Spinal cord (tissue), 10 donors: ENCODE measurements around the gene TP63. TPM values are rescaled to one million over a fixed set of nuclear protein-coding genes. Genes with fewer than 3 reads are reported as not detected.
"Not testable (repeated sequence)": the region's sequence is repeated elsewhere in the genome, so short reads cannot be mapped to it uniquely, and the experiment has no call there.

Source experiments
- DNase-seq, 6 donors: peaks; one replicate each; pipeline versions ENCODE4 v3.0.0 to v3.0.0-alpha.2; 2013 to 2015; ENCODE audit warnings: low spot score in 6 of 6, low read depth in 4 of 6
- H3K27ac ChIP-seq: one replicate; pipeline ENCODE4 v1.5.1; 2013; ENCODE audit warnings: low read depth, low read length, control low read depth
- H3K27me3 ChIP-seq: one replicate; pipeline ENCODE4 v1.6.1; 2013; ENCODE audit warnings: low read length; ENCODE audit not compliant: control insufficient read depth, insufficient read depth
- H3K36me3 ChIP-seq: one replicate; pipeline ENCODE4 v1.6.1; 2013; ENCODE audit warnings: low read length; ENCODE audit not compliant: control insufficient read depth, insufficient read depth
- H3K4me1 ChIP-seq: one replicate; pipeline ENCODE4 v1.6.1; 2013; ENCODE audit warnings: low read length; ENCODE audit not compliant: control insufficient read depth, insufficient read depth
- H3K4me3 ChIP-seq: one replicate; pipeline ENCODE4 v1.5.1; 2013; ENCODE audit warnings: low read depth, low read length, control low read depth
- H3K9me3 ChIP-seq: one replicate; pipeline ENCODE4 v1.6.1; 2013; ENCODE audit warnings: low read length; ENCODE audit not compliant: control insufficient read depth, insufficient read depth
- WGBS: methylation state at CpG from one replicate; pipeline ENCODE4 v1.1.5; 2013; ENCODE audit warnings: missing lambda C conversion rate; ENCODE audit not compliant: insufficient coverage; 5-methylcytosine and 5-hydroxymethylcytosine counted together
- polyA plus RNA-seq, 2 donors: library from polyadenylated mRNA; unstranded; fragments of 120-200 nt; gene quantifications; one replicate each; pipeline ENCODE4 v1.2.1, GENCODE V29; 2013; ENCODE audit not compliant: insufficient read length in 2 of 2
- total RNA-seq, 2 donors: library from RNA; depleted of rRNA in 1 of 2; stranded (reverse); fragments of 120-200 nt in 1 of 2; fragments of >200 nt in 1 of 2; gene quantifications; one replicate each; pipeline versions ENCODE4 v1.2.3 to v1.2.4, GENCODE V29; 2013 to 2014
- donor health status: healthy.

Gene TP63
- total and polyA plus RNA-seq, 4 donors = 0.29 to 4.3 (median 2.2) TPM

DNA sequence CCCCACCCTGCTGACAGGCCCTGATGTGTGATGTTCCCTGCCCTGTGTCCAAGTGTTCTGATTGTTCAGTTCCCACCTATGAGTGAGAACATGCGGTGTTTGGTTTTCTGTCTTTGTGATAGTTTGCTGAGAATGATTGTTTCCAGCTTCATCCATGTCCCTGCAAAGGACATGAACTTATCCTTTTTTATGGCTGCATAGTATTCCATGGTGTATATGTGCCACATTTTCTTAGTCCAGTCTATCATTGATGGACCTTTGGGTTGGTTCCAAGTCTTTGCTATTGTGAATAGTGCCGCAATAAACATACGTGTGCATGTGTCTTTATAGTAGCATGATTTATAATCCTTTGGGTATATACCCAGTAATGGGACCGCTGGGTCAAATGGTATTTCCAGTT, 119.8 kb downstream of the TP63 start:
- not testable (repeated sequence) for H3K27ac ChIP-seq, H3K36me3 ChIP-seq, H3K9me3 ChIP-seq, H3K4me1 ChIP-seq, DNase-seq, H3K27me3 ChIP-seq, H3K4me3 ChIP-seq
- WGBS = no CpG with 5 or more reads among the region's 4 CpGs

- Histone ChIP-seq H3K4me1 (no peaks in the 10 kb centered on the region), H3K4me3 (no peak overlapping the region), H3K36me3 (no peaks in the 10 kb centered on the region), H3K9me3 (no peaks in the 10 kb centered on the region), H3K27me3 (no peaks in the 10 kb centered on the region), H3K27ac (no peak overlapping the region)
- DNase-seq = no peak
- no CpG with 5 or more reads among the region's 2 CpGs for WGBS
Observed at GRCh38 chr3:189754356-189754755, 123.2 kb downstream of the TP63 start.

DNA sequence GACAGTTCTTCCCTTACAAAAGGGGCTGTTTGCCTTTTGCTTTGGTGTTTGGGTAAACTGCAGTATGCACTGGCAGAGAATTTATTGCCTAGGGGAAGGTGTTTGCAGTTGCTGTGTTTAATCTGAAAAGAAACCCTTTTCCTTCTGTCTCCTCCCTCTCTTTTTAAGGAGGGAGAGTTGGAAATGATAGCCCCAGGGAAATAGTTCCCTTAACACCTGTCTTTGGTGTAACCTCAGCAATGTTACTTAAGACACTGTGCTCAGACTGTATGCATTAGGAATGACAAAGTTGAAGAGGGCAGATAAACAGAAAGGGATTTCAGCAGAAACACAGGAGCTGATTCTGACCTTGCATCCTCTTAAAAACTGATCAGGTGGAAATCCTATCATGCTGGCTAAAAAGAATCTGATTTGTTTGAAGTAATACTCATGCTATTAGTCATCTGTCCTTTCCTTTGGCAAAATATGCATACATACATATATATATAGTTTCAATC, 125.4 kb downstream of the TP63 start:
- no peaks in the 10 kb centered on the region for H3K27me3 ChIP-seq
- no peak for DNase-seq
- H3K27ac ChIP-seq = no peak overlapping the region
- H3K4me3 ChIP-seq = no peak overlapping the region
- no peaks in the 10 kb centered on the region for H3K4me1 ChIP-seq
- H3K9me3 ChIP-seq = peaks cover 2% of the 10 kb centered on the region
- H3K36me3 ChIP-seq = no peaks in the 10 kb centered on the region

GRCh38 chr3:189758186-189758585, 127.0 kb downstream of the TP63 start:
- Histone ChIP-seq H3K27me3 (no peaks in the 10 kb centered on the region), H3K4me1 (no peaks in the 10 kb centered on the region), H3K4me3 (no peak overlapping the region), H3K27ac (no peak overlapping the region), H3K36me3 (no peaks in the 10 kb centered on the region), H3K9me3 (peaks cover 2% of the 10 kb centered on the region)
- DNase-seq = no peak
- 98% methylated on average over 6 of the region's 6 CpGs for WGBS

GRCh38 chr3:189766416-189766815, 135.2 kb downstream of the TP63 start:
- H3K27ac ChIP-seq = no peak overlapping the region
- H3K36me3 ChIP-seq = no peaks in the 10 kb centered on the region
- H3K4me1 ChIP-seq = no peaks in the 10 kb centered on the region
- no peaks in the 10 kb centered on the region for H3K9me3 ChIP-seq
- no peak for DNase-seq
- H3K27me3 ChIP-seq = no peaks in the 10 kb centered on the region
- no peak overlapping the region for H3K4me3 ChIP-seq
- no CpG with 5 or more reads among the region's 2 CpGs for WGBS

DNA sequence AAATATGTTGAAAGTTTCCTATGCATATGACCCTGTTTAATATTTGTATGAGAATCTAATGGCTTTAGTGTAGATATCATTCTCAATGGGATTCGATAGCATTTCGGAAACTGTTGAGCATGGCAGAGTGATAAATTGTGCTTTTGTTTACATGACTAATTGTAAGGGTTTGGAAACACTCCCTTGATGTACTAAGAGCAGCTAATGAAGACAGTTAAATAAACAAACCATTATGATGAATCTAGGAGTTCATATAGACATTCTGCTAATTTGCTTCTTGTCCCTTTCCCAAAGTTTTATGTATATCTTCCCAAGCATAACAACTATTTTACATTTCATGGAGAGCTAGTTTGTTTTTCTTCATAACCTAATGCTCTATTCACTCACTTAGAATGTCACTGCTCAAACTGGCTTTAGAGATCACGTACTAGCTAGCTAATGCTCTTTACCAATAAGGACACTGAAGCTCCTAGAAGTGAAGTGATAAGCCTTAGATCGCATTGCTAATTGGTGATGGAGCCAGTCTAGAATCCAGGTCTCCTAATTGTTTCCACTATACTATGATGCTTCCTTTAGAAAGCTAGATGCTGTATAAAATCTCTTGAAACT, 140.8 kb downstream of the TP63 start:
- no peaks in the 10 kb centered on the region for H3K4me1 ChIP-seq
- no CpG with 5 or more reads among the region's 4 CpGs for WGBS

GRCh38 chr3:189772584-189772983, 141.4 kb downstream of the TP63 start:
- 33% methylated on average over 1 of the region's 2 CpGs for WGBS
- no peaks in the 10 kb centered on the region for H3K9me3 ChIP-seq
- no peak overlapping the region for H3K4me3 ChIP-seq
- no peaks in the 10 kb centered on the region for H3K4me1 ChIP-seq
- DNase-seq = peak in 1 of 6 donors; percentile 25
- no peaks in the 10 kb centered on the region for H3K36me3 ChIP-seq
- no peaks in the 10 kb centered on the region for H3K27me3 ChIP-seq
- H3K27ac ChIP-seq = no peak overlapping the region

More for the DNA sequence above, 140.8 kb downstream of the TP63 start:
- no peak overlapping the region for H3K4me3 ChIP-seq
- H3K36me3 ChIP-seq = no peaks in the 10 kb centered on the region
- no peak for DNase-seq
- H3K27ac ChIP-seq = no peak overlapping the region
- no peaks in the 10 kb centered on the region for H3K27me3 ChIP-seq
- H3K9me3 ChIP-seq = no peaks in the 10 kb centered on the region

GRCh38 chr3:189773056-189773455, 141.9 kb downstream of the TP63 start:
- DNase-seq = no peak
- WGBS = 88% methylated on average over 1 of the region's 5 CpGs
- Histone ChIP-seq H3K4me1 (no peaks in the 10 kb centered on the region), H3K27me3 (no peaks in the 10 kb centered on the region), H3K9me3 (no peaks in the 10 kb centered on the region), H3K4me3 (no peak overlapping the region), H3K27ac (no peak overlapping the region), H3K36me3 (no peaks in the 10 kb centered on the region)

- no peak for DNase-seq
- Histone ChIP-seq H3K4me3 (no peak overlapping the region), H3K36me3 (no peaks in the 10 kb centered on the region), H3K9me3 (no peaks in the 10 kb centered on the region), H3K27me3 (no peaks in the 10 kb centered on the region), H3K27ac (no peak overlapping the region), H3K4me1 (no peaks in the 10 kb centered on the region)
- no CpG with 5 or more reads among the region's 6 CpGs for WGBS
Observed at GRCh38 chr3:189776149-189776824, 145.1 kb downstream of the TP63 start.

GRCh38 chr3:189778340-189778950, 147.3 kb downstream of the TP63 start:
- H3K27me3 ChIP-seq = no peaks in the 10 kb centered on the region
- H3K4me3 ChIP-seq = no peak overlapping the region
- H3K9me3 ChIP-seq = no peaks in the 10 kb centered on the region
- H3K36me3 ChIP-seq = no peaks in the 10 kb centered on the region
- H3K4me1 ChIP-seq = no peaks in the 10 kb centered on the region
- no peak overlapping the region for H3K27ac ChIP-seq
- DNase-seq = no peak
- WGBS = no CpG with 5 or more reads among the region's 5 CpGs
